ENCODE measurements around the gene RASAL2. TPM values are rescaled to one million over a fixed set of nuclear protein-coding genes. Genes with fewer than 3 reads are reported as not detected.

Gene RASAL2
- total RNA-seq, 2 donors from 2014 or later = not detected

GRCh38 chr1:178266619-178267066, 172.7 kb downstream of the RASAL2 start:
- peaks cover 4 to 11% of the 10 kb centered on the region in 2 donors for H3K9me3 Mint-ChIP-seq
- no peaks in the 10 kb centered on the region for H3K36me3 Mint-ChIP-seq
- DNase-seq (ENCODE audit: low spot score in 2 of 2) (no peak), ATAC-seq (no peak)
- H3K27ac Mint-ChIP-seq = no peak overlapping the region

GRCh38 chr1:178267646-178268094, 173.8 kb downstream of the RASAL2 start:
- Mint-ChIP-seq H3K36me3 (no peaks in the 10 kb centered on the region), H3K27ac (no peak overlapping the region), H3K9me3 (peaks cover 7 to 11% of the 10 kb centered on the region in 2 donors)
- ATAC-seq (no peak), DNase-seq (ENCODE audit: low spot score in 2 of 2) (no peak)

GRCh38 chr1:178271471-178271870, 177.6 kb downstream of the RASAL2 start:
- Mint-ChIP-seq H3K27ac (no peak overlapping the region), H3K36me3 (no peaks in the 10 kb centered on the region), H3K9me3 (peaks cover 3 to 11% of the 10 kb centered on the region in 2 donors)
- DNase-seq (ENCODE audit: low spot score in 2 of 2) (no peak), ATAC-seq (no peak)

GRCh38 chr1:178273707-178274410, 180.0 kb downstream of the RASAL2 start:
- H3K36me3 Mint-ChIP-seq = no peaks in the 10 kb centered on the region
- H3K27ac Mint-ChIP-seq = no peak overlapping the region
- no peak for DNase-seq (ENCODE audit: low spot score in 2 of 2)
- peaks cover 0 to 3% of the 10 kb centered on the region in 2 donors for H3K9me3 Mint-ChIP-seq
- no peak for ATAC-seq

- H3K9me3 Mint-ChIP-seq = peaks cover 0 to 3% of the 10 kb centered on the region in 2 donors
- no peak overlapping the region for H3K27ac Mint-ChIP-seq
- H3K36me3 Mint-ChIP-seq = no peaks in the 10 kb centered on the region
- DNase-seq (ENCODE audit: low spot score in 2 of 2) (no peak), ATAC-seq (no peak)
These were observed 181.1 kb downstream of the RASAL2 start for GRCh38 chr1:178275049-178275448.

GRCh38 chr1:178275553-178275952, 181.6 kb downstream of the RASAL2 start:
- Mint-ChIP-seq H3K27ac (no peak overlapping the region), H3K9me3 (peaks cover 0 to 3% of the 10 kb centered on the region in 2 donors), H3K36me3 (no peaks in the 10 kb centered on the region)
- ATAC-seq (no peak), DNase-seq (ENCODE audit: low spot score in 2 of 2) (no peak)

GRCh38 chr1:178277793-178278530, 184.1 kb downstream of the RASAL2 start:
- no peaks in the 10 kb centered on the region for H3K36me3 Mint-ChIP-seq
- no peak overlapping the region for H3K27ac Mint-ChIP-seq
- DNase-seq (ENCODE audit: low spot score in 2 of 2) = no peak
- no peak for ATAC-seq
- H3K9me3 Mint-ChIP-seq = no peaks in the 10 kb centered on the region

- DNase-seq (ENCODE audit: low spot score in 2 of 2) (no peak), ATAC-seq (no peak)
- Mint-ChIP-seq H3K36me3 (no peaks in the 10 kb centered on the region), H3K9me3 (no peaks in the 10 kb centered on the region), H3K27ac (no peak overlapping the region)
These were observed 185.2 kb downstream of the RASAL2 start for GRCh38 chr1:178278916-178279686.

GRCh38 chr1:178282949-178283367, 189.1 kb downstream of the RASAL2 start:
- no peak for DNase-seq (ENCODE audit: low spot score in 2 of 2)
- H3K9me3 Mint-ChIP-seq = no peaks in the 10 kb centered on the region
- ATAC-seq = no peak
- no peak overlapping the region for H3K27ac Mint-ChIP-seq
- H3K36me3 Mint-ChIP-seq = no peaks in the 10 kb centered on the region

- no peaks in the 10 kb centered on the region for H3K9me3 Mint-ChIP-seq
- DNase-seq (ENCODE audit: low spot score in 2 of 2) (no peak), ATAC-seq (no peak)
- H3K27ac Mint-ChIP-seq = no peak overlapping the region
- no peaks in the 10 kb centered on the region for H3K36me3 Mint-ChIP-seq
These were observed 189.5 kb downstream of the RASAL2 start for GRCh38 chr1:178283409-178283808.

- no peak for DNase-seq (ENCODE audit: low spot score in 2 of 2)
- Mint-ChIP-seq H3K36me3 (no peaks in the 10 kb centered on the region), H3K9me3 (no peaks in the 10 kb centered on the region), H3K27ac (no peak overlapping the region)
- ATAC-seq = no peak
These were observed 190.2 kb downstream of the RASAL2 start for GRCh38 chr1:178284058-178284457.

- Mint-ChIP-seq H3K9me3 (no peaks in the 10 kb centered on the region), H3K27ac (no peak overlapping the region), H3K36me3 (no peaks in the 10 kb centered on the region)
- no peak for DNase-seq (ENCODE audit: low spot score in 2 of 2)
- ATAC-seq = no peak
These were observed 197.3 kb downstream of the RASAL2 start for GRCh38 chr1:178291166-178291565.

- Mint-ChIP-seq H3K9me3 (no peaks in the 10 kb centered on the region), H3K27ac (no peak overlapping the region), H3K36me3 (no peaks in the 10 kb centered on the region)
- DNase-seq (ENCODE audit: low spot score in 2 of 2) = no peak
- no peak for ATAC-seq
These were observed 200.8 kb downstream of the RASAL2 start for GRCh38 chr1:178294654-178295053.

GRCh38 chr1:178300352-178300699, 206.4 kb downstream of the RASAL2 start:
- ATAC-seq = no peak
- Mint-ChIP-seq H3K9me3 (no peaks in the 10 kb centered on the region), H3K36me3 (no peaks in the 10 kb centered on the region), H3K27ac (no peak overlapping the region)
- DNase-seq (ENCODE audit: low spot score in 2 of 2) = no peak

GRCh38 chr1:178301141-178301540, 207.2 kb downstream of the RASAL2 start:
- Mint-ChIP-seq H3K36me3 (no peaks in the 10 kb centered on the region), H3K27ac (no peak overlapping the region), H3K9me3 (no peaks in the 10 kb centered on the region)
- ATAC-seq (no peak), DNase-seq (ENCODE audit: low spot score in 2 of 2) (no peak)

- Mint-ChIP-seq H3K27ac (no peak overlapping the region), H3K36me3 (no peaks in the 10 kb centered on the region), H3K9me3 (no peaks in the 10 kb centered on the region)
- no peak for ATAC-seq
- DNase-seq (ENCODE audit: low spot score in 2 of 2) = no peak
These were observed 213.4 kb downstream of the RASAL2 start for GRCh38 chr1:178307264-178307663.

- Mint-ChIP-seq H3K9me3 (no peaks in the 10 kb centered on the region), H3K36me3 (no peaks in the 10 kb centered on the region)
These were observed 214.5 kb downstream of the RASAL2 start for GRCh38 chr1:178308438-178308837.

More at GRCh38 chr1:178308438-178308837, 214.5 kb downstream of the RASAL2 start:
- H3K27ac Mint-ChIP-seq = no peak overlapping the region
- ATAC-seq (no peak), DNase-seq (ENCODE audit: low spot score in 2 of 2) (no peak)

All from activated naive CD4-positive, alpha-beta T cell treated with anti-CD3 and anti-CD28 coated beads, Interleukin-2, amount 50 U/mL, for 72 hours (primary cell).